Right lobe of liver (tissue), 6 donors: Measurements from ENCODE around the gene APC2. TPM values are rescaled to one million over a fixed set of nuclear protein-coding genes. Genes with fewer than 3 reads are reported as not detected.
A peak's percentile ranks its signal among the peaks of the same experiment; 100 is the strongest.

Source experiments
- ATAC-seq, 4 donors: fragments of 200-7000 bp; cut with Tn5 transposase; one replicate each; pipeline ENCODE4 v1.9.1; 2020; ENCODE audit warnings: mild to moderate bottlenecking in 4 of 4, moderate library complexity in 4 of 4
- DNase-seq, 3 donors: peaks; one replicate each; pipeline ENCODE4 v3.0.0-alpha.2; 2020
- H3K27ac ChIP-seq, 3 donors: fragments of 200-600 bp; one replicate each; pipeline ENCODE4 v1.8.0; 2022
- H3K27me3 ChIP-seq, 2 donors: fragments of 200-600 bp; one replicate each; pipeline ENCODE4 v1.8.0; 2022
- H3K36me3 ChIP-seq, 4 donors: fragments of 200-600 bp; sonication (generic) in 1 of 4; one replicate each; pipeline versions ENCODE4 v1.5.1 to v1.8.0; 2017 to 2022; ENCODE audit warnings: control low read depth in 1 of 4
- H3K4me1 ChIP-seq, 4 donors: fragments of 200-600 bp; sonication (generic) in 1 of 4; one replicate each; pipeline versions ENCODE4 v1.5.1 to v1.8.0; 2017 to 2022; ENCODE audit warnings: control low read depth in 1 of 4
- H3K4me3 ChIP-seq, 3 donors: fragments of 200-600 bp; one replicate each; pipeline ENCODE4 v1.8.0; 2022
- H3K9me3 ChIP-seq, 4 donors: fragments of 200-600 bp; sonication (generic) in 1 of 4; one replicate each; pipeline versions ENCODE4 v1.5.1 to v1.8.0; 2017 to 2022; ENCODE audit warnings: control low read depth in 1 of 4
- CTCF ChIP-seq, 4 donors: fragments of 200-600 bp in 3 of 4; fragments of 450-650 bp in 1 of 4; IDR thresholded peaks; one replicate each; pipeline versions ENCODE4 v1.5.1 to v1.8.0; 2016 to 2022; ENCODE audit warnings: antibody characterized with exemption in 4 of 4, mild to moderate bottlenecking in 2 of 4
- POLR2A ChIP-seq: fragments of 450-650 bp; IDR thresholded peaks from one replicate; pipeline ENCODE4 v1.6.1; 2017; ENCODE audit warnings: antibody characterized with exemption, mild to moderate bottlenecking
- WGBS: methylation state at CpG from one replicate; pipeline ENCODE4 v1.1.6; 2018; ENCODE audit warnings: low coverage, low lambda C conversion rate; ENCODE audit not compliant: insufficient coverage; ENCODE audit errors: missing lambda C conversion rate; 5-methylcytosine and 5-hydroxymethylcytosine counted together
- intact Hi-C, 2 donors: fragments of 100-400 bp; cut with DNase I; formaldehyde crosslinking; loops; one replicate each; pipeline versions ENCODE4 v1.11.2 to v1.14.1; 2022
- total RNA-seq, 6 experiments: library from RNA; depleted of rRNA in 2 of 6; stranded (reverse); fragments of >200 nt in 2 of 6; fragmentation: NEBNext Ultra II Directional in 3 of 6; extraction: Animal tissue kit (Norgen Biotek cat#: 25700) in 3 of 6; gene quantifications; one replicate each; pipeline versions ENCODE4 v1.1.0 to v1.2.4, GENCODE V29; 2016 to 2023
- donor health status: DM: no; HTN: yes; CAD: no.
- donor health status: DM: no; HTN: no; CAD: no.
- donor health status: DM: no; HTN: no; CAD: no.
- donor health status: DM: no; HTN: yes; CAD: no.
- donor health status: DM: no; HTN: yes; CAD: no.

The APC2 gene
- total RNA-seq, 6 experiments from 2014 or later, result 0.06 to 0.13 (median 0.06) TPM; not detected in 3

- peaks cover 0 to 11% (median 5%) of the 10 kb centered on the region in 4 donors for H3K4me1 ChIP-seq
- ATAC-seq (no peak), DNase-seq (no peak)
- intact Hi-C loops, result loop anchor here in 1 of 2 donors (10.0 kb wide), 1 partner anchor 221 kb away; the partner anchor contains the start of gene EFNA2
- no peak overlapping the region for H3K4me3 ChIP-seq
- H3K9me3 ChIP-seq, result no peaks in the 10 kb centered on the region
- H3K36me3 ChIP-seq, result no peaks in the 10 kb centered on the region
- TF ChIP-seq POLR2A, result no peak
- no peak for TF ChIP-seq CTCF (IDR thresholded peaks at IDR 0.05)
- no peak overlapping the region for H3K27ac ChIP-seq
- H3K27me3 ChIP-seq, result no peaks in the 10 kb centered on the region
- 75% methylated on average over 8 of the region's 45 CpGs for WGBS
Observed at GRCh38 chr19:1505991-1506881, 56.3 kb downstream of the APC2 start.

GRCh38 chr19:1507192-1507660 lies 57.3 kb downstream of the APC2 start:
- Histone ChIP-seq H3K27me3 (no peaks in the 10 kb centered on the region), H3K27ac (peak overlapping the region in 2 of 3 donors; percentile 47 to 57), H3K4me3 (peak overlapping the region in 2 of 3 donors; percentile 45 to 50), H3K36me3 (no peaks in the 10 kb centered on the region), H3K4me1 (peaks cover 0 to 4% (median 1%) of the 10 kb centered on the region in 4 donors), H3K9me3 (no peaks in the 10 kb centered on the region)
- DNase-seq, result no peak
- no peak for ATAC-seq
- intact Hi-C loops, result loop anchor here in 1 of 2 donors (10.0 kb wide), 1 partner anchor 222 kb away; the partner anchor contains the start of gene EFNA2
- TF ChIP-seq CTCF (IDR thresholded peaks at IDR 0.05) (no peak), POLR2A (no peak)
- 62% methylated on average over 7 of the region's 23 CpGs for WGBS

- under 1% methylated on average over 24 of the region's 46 CpGs for WGBS
- H3K4me3 ChIP-seq, result peak overlapping the region; percentile 31 to 50 (median 45)
- H3K27ac ChIP-seq, result peak overlapping the region in 2 of 3 donors; percentile 47 to 57
- no peaks in the 10 kb centered on the region for H3K9me3 ChIP-seq
- peaks cover 0 to 4% (median 1%) of the 10 kb centered on the region in 4 donors for H3K4me1 ChIP-seq
- H3K27me3 ChIP-seq, result no peaks in the 10 kb centered on the region
- no peak for TF ChIP-seq POLR2A
- H3K36me3 ChIP-seq, result no peaks in the 10 kb centered on the region
- ATAC-seq (peak; percentile 83 to 91 (median 85)), DNase-seq (peak; percentile 88 to 90 (median 88))
- intact Hi-C loops, result loop anchor here in 1 of 2 donors (10.0 kb wide), 1 partner anchor 223 kb away; the partner anchor contains the start of gene EFNA2
Observed at GRCh38 chr19:1507763-1508506, 58.0 kb downstream of the APC2 start.

- H3K4me3 ChIP-seq, result peak overlapping the region; percentile 31 to 50 (median 45)
- no peaks in the 10 kb centered on the region for H3K36me3 ChIP-seq
- TF ChIP-seq CTCF (IDR thresholded peaks at IDR 0.05) (no peak), POLR2A (no peak)
- no peaks in the 10 kb centered on the region for H3K27me3 ChIP-seq
- H3K9me3 ChIP-seq, result no peaks in the 10 kb centered on the region
- WGBS, result 15% methylated on average over 5 of the region's 12 CpGs
- intact Hi-C loops, result loop anchor here in 1 of 2 donors (10.0 kb wide), 1 partner anchor 224 kb away; the partner anchor contains the start of gene EFNA2
- DNase-seq, result no peak
- no peak overlapping the region for H3K27ac ChIP-seq
- no peak for ATAC-seq
- H3K4me1 ChIP-seq, result peaks cover 0 to 8% (median 2%) of the 10 kb centered on the region in 4 donors
Observed at GRCh38 chr19:1508507-1508856, 58.6 kb downstream of the APC2 start.
